HepG2 (cell line): ENCODE data around the gene BAHD1. TPM values are rescaled to one million over a fixed set of nuclear protein-coding genes. Genes with fewer than 3 reads are reported as not detected.

Experiments used
- ATF1 ChIP-seq: IDR thresholded peaks from 2 replicates; pipeline ENCODE4 v1.6.1; 2016; ENCODE audit warnings: mild to moderate bottlenecking, control low read depth
- FOXA3 ChIP-seq: IDR thresholded peaks from 2 replicates; pipeline ENCODE4 v1.6.1; 2016; ENCODE audit warnings: missing genetic modification reagents, missing compliant biosample characterization
- HMGA1 ChIP-seq: sonication (generic); formaldehyde crosslinking; conservative IDR thresholded peaks from 2 replicates; pipeline ENCODE4 v1.4.0; 2020; ENCODE audit warnings: missing genetic modification reagents
- IRF1 ChIP-seq: sonication (generic); formaldehyde crosslinking; IDR thresholded peaks from 2 replicates; pipeline ENCODE4 v1.4.0; 2020; ENCODE audit warnings: low read depth, mild to moderate bottlenecking, missing genetic modification reagents
- IRF2 ChIP-seq: IDR thresholded peaks from 2 replicates; pipeline ENCODE4 v1.6.1; 2018; ENCODE audit warnings: missing genetic modification reagents, missing compliant biosample characterization
- KDM1A ChIP-seq: IDR thresholded peaks from 2 replicates; pipeline ENCODE4 v1.6.1; 2016; ENCODE audit warnings: missing compliant biosample characterization
- MAF1 ChIP-seq: sonication (generic); formaldehyde crosslinking; IDR thresholded peaks from 2 replicates; pipeline ENCODE4 v1.5.0; 2020; ENCODE audit warnings: missing genetic modification reagents, borderline replicate concordance
- MXD1 ChIP-seq: sonication (generic); formaldehyde crosslinking; IDR thresholded peaks from 2 replicates; pipeline ENCODE4 v1.4.0; 2020; ENCODE audit warnings: mild to moderate bottlenecking, missing genetic modification reagents
- NR2F6 ChIP-seq, 2 experiments: IDR thresholded peaks; 2 replicates each; pipeline ENCODE4 v1.6.1; 2016; ENCODE audit warnings: antibody characterized with exemption in 1 of 2, mild to moderate bottlenecking in 1 of 2
- PAF1 ChIP-seq: IDR thresholded peaks from 2 replicates; pipeline ENCODE4 v1.6.1; 2016; ENCODE audit warnings: missing genetic modification reagents, missing compliant biosample characterization
- PBX2 ChIP-seq: IDR thresholded peaks from 2 replicates; pipeline ENCODE4 v1.6.1; 2016; ENCODE audit warnings: control low read depth
- PREB ChIP-seq: sonication (generic); formaldehyde crosslinking; IDR thresholded peaks from 2 replicates; pipeline ENCODE4 v1.4.0; 2020; ENCODE audit warnings: missing genetic modification reagents
- PTBP1 ChIP-seq: fragments of 200-400 bp; formaldehyde crosslinking; IDR thresholded peaks from 2 replicates; pipeline ENCODE4 v1.6.1; 2018; ENCODE audit warnings: low read length, low read depth; ENCODE audit not compliant: poor library complexity, severe bottlenecking
- RORA ChIP-seq: sonication (generic); formaldehyde crosslinking; IDR thresholded peaks from 2 replicates; pipeline ENCODE4 v1.5.0; 2020; ENCODE audit warnings: mild to moderate bottlenecking, missing genetic modification reagents, moderate library complexity
- SNAI1 ChIP-seq: sonication (generic); formaldehyde crosslinking; IDR thresholded peaks from 2 replicates; pipeline ENCODE4 v1.5.0; 2020; ENCODE audit warnings: mild to moderate bottlenecking, missing genetic modification reagents, borderline replicate concordance
- SP140L ChIP-seq: sonication (generic); formaldehyde crosslinking; IDR thresholded peaks from 2 replicates; pipeline ENCODE4 v1.4.0; 2020; ENCODE audit warnings: missing genetic modification reagents, borderline replicate concordance
- SRSF1 ChIP-seq: fragments of 200-400 bp; formaldehyde crosslinking; optimal IDR thresholded peaks from 2 replicates; pipeline ENCODE3; 2017; ENCODE audit warnings: mild to moderate bottlenecking, low read depth, low read length, moderate library complexity
- ZBTB7B ChIP-seq: sonication (generic); formaldehyde crosslinking; IDR thresholded peaks from 2 replicates; pipeline ENCODE4 v1.4.0; 2020; ENCODE audit warnings: missing genetic modification reagents
- ZNF101 ChIP-seq: sonication (generic); formaldehyde crosslinking; IDR thresholded peaks from 2 replicates; pipeline ENCODE4 v1.4.0; 2020; ENCODE audit warnings: mild to moderate bottlenecking, low read depth, missing genetic modification reagents, borderline replicate concordance
- ZNF282 ChIP-seq: fragments of 450-650 bp; IDR thresholded peaks from 2 replicates; pipeline ENCODE4 v1.6.1; 2018; ENCODE audit not compliant: partially characterized antibody
- ZNF335 ChIP-seq: sonication (generic); formaldehyde crosslinking; IDR thresholded peaks from 2 replicates; pipeline ENCODE4 v1.4.0; 2020; ENCODE audit warnings: missing genetic modification reagents
- ZNF33A ChIP-seq: sonication (generic); formaldehyde crosslinking; IDR thresholded peaks from 2 replicates; pipeline ENCODE4 v1.5.1; 2020; ENCODE audit warnings: missing genetic modification reagents, mild to moderate bottlenecking, moderate library complexity, borderline replicate concordance
- ZNF782 ChIP-seq: sonication (generic); formaldehyde crosslinking; IDR thresholded peaks from 2 replicates; pipeline ENCODE4 v1.4.0; 2020; ENCODE audit warnings: missing genetic modification reagents, mild to moderate bottlenecking, borderline replicate concordance
- polyA plus RNA-seq, 8 experiments: library from polyadenylated mRNA; depleted of rRNA in 3 of 8; stranded (reverse) in 7 of 8; unstranded in 1 of 8; fragments of >200 nt; fragmentation: Illumina TruSeq in 4 of 8; extraction: Trizol in 4 of 8; gene quantifications; 2 replicates each; pipeline versions ENCODE4 v1.2.1 to v1.2.3, GENCODE V29; 2011 to 2016; ENCODE audit warnings: low read depth in 4 of 8, missing spikeins in 1 of 8, mixed read lengths in 1 of 8; ENCODE audit not compliant: insufficient read depth in 1 of 8
- total RNA-seq, 5 experiments: library from RNA; depleted of rRNA; stranded (reverse); fragments of >200 nt; fragmentation: Illumina TruSeq; extraction: Trizol; gene quantifications; 2 replicates each; pipeline ENCODE4 v1.2.3, GENCODE V29; 2016; ENCODE audit warnings: low read depth in 1 of 5
- TF ChIP-seq, protein P1 (sequence below): sonication (generic); formaldehyde crosslinking; IDR thresholded peaks from 2 replicates; pipeline ENCODE4 v1.5.0; 2020; ENCODE audit warnings: missing genetic modification reagents, mild to moderate bottlenecking, borderline replicate concordance
- TF ChIP-seq, protein P2 (sequence below): IDR thresholded peaks from 2 replicates; pipeline ENCODE4 v1.6.1; 2018; ENCODE audit warnings: missing genetic modification reagents

BAHD1 gene
- total and polyA plus RNA-seq, 2 of the 13 experiments (the other 11 are each of a cell fraction or from before 2014, with no cell fraction given): 3.3 to 8.7 TPM

- no peak for TF ChIP-seq SNAI1 (CRISPR knock-in tag)
- TF ChIP-seq, protein P1, sequence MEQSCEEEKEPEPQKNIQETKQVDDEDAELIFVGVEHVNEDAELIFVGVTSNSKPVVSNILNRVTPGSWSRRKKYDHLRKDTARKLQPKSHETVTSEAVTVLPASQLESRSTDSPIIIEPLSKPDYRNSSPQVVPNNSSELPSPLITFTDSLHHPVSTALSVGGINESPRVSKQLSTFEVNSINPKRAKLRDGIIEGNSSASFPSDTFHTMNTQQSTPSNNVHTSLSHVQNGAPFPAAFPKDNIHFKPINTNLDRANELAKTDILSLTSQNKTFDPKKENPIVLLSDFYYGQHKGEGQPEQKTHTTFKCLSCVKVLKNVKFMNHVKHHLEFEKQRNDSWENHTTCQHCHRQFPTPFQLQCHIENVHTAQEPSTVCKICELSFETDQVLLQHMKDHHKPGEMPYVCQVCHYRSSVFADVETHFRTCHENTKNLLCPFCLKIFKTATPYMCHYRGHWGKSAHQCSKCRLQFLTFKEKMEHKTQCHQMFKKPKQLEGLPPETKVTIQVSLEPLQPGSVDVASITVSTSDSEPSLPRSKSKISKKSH (CRISPR knock-in tag): peak; percentile 23; the same call in 1 of the 2 replicates
- TF ChIP-seq RORA (CRISPR knock-in tag): no peak
- TF ChIP-seq PBX2 (CRISPR knock-in tag): no peak
- TF ChIP-seq FOXA3: peak; percentile 68; the same call in 1 of the 2 replicates
- TF ChIP-seq SRSF1: no peak
- no peak for TF ChIP-seq ZNF101
- TF ChIP-seq ZNF335 (CRISPR knock-in tag): no peak
- TF ChIP-seq MXD1 (CRISPR knock-in tag): peak; percentile 77; the same call in 1 of the 2 replicates
- no peak; the same call in none of the 2 replicates for TF ChIP-seq ZBTB7B
- no peak for TF ChIP-seq PAF1 (CRISPR knock-in tag)
- no peak for TF ChIP-seq PREB (CRISPR knock-in tag)
- peak; percentile 80 for TF ChIP-seq NR2F6 (IDR thresholded peaks at IDR 0.05)
- TF ChIP-seq NR2F6 (CRISPR knock-in tag; IDR thresholded peaks at IDR 0.05): peak; percentile 99
- no peak for TF ChIP-seq IRF1 (CRISPR knock-in tag)
- TF ChIP-seq KDM1A (CRISPR knock-in tag): no peak
- TF ChIP-seq SP140L (CRISPR knock-in tag): no peak
- TF ChIP-seq MAF1 (CRISPR knock-in tag): peak; percentile 86
- no peak for TF ChIP-seq HMGA1 (CRISPR knock-in tag)
- TF ChIP-seq, protein P2, sequence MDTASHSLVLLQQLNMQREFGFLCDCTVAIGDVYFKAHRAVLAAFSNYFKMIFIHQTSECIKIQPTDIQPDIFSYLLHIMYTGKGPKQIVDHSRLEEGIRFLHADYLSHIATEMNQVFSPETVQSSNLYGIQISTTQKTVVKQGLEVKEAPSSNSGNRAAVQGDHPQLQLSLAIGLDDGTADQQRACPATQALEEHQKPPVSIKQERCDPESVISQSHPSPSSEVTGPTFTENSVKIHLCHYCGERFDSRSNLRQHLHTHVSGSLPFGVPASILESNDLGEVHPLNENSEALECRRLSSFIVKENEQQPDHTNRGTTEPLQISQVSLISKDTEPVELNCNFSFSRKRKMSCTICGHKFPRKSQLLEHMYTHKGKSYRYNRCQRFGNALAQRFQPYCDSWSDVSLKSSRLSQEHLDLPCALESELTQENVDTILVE (CRISPR knock-in tag): no peak
- no peak for TF ChIP-seq PTBP1
- TF ChIP-seq ZNF782 (CRISPR knock-in tag): peak; percentile 68; the same call in 1 of the 2 replicates
- TF ChIP-seq ZNF33A: no peak
- peak; percentile 82; the same call in 1 of the 2 replicates for TF ChIP-seq IRF2 (CRISPR knock-in tag)
- TF ChIP-seq ZNF282: no peak
- no peak for TF ChIP-seq ATF1 (CRISPR knock-in tag)
Observed at GRCh38 chr15:40511472-40512133, 70.8 kb downstream of the BAHD1 start (continued).
